Naive thymus-derived CD4-positive, alpha-beta T cell (primary cell): Measurements from ENCODE around the gene ENHO. TPM values are rescaled to one million over a fixed set of nuclear protein-coding genes. Genes with fewer than 3 reads are reported as not detected.
"Not testable (repeated sequence)": the region's sequence is repeated elsewhere in the genome, so short reads cannot be mapped to it uniquely, and the experiment has no call there.

Experiments used
- ATAC-seq: fragments of 150-1000 bp; cut with Tn5 transposase; 2 replicates; pipeline ENCODE4 v1.10.0; 2021; ENCODE audit warnings: mild to moderate bottlenecking, moderate library complexity
- CTCF ChIA-PET: fragments of 350-600 bp; sonication (Branson Sonifier 250); formaldehyde crosslinking; loops from one replicate; lab custom pipeline; 2021; ENCODE audit warnings: antibody characterized with exemption; lab: Charles Lee
- POLR2A ChIA-PET: fragments of 350-600 bp; sonication (Branson Sonifier 250); formaldehyde crosslinking; loops from one replicate; lab custom pipeline; 2021; ENCODE audit warnings: antibody characterized with exemption, inconsistent platforms; lab: Charles Lee
- DNase-seq, 9 donors: peaks; one replicate each; pipeline versions ENCODE4 v3.0.0 to v3.0.0-alpha.2; 2020 to 2022; ENCODE audit warnings: mixed read lengths in 1 of 9
- H3K27ac ChIP-seq: one replicate; pipeline ENCODE4 v1.7.0; 2013; ENCODE audit warnings: mild to moderate bottlenecking, low read depth, low read length, moderate library complexity
- H3K27me3 ChIP-seq, 2 donors: one replicate each; pipeline ENCODE4 v1.7.0; 2013; ENCODE audit warnings: low read length in 2 of 2, mild to moderate bottlenecking in 2 of 2, moderate library complexity in 2 of 2; ENCODE audit not compliant: control insufficient read depth in 2 of 2, insufficient read depth in 2 of 2
- H3K36me3 ChIP-seq, 3 experiments: 1 replicate in 2 of 3; 2 replicates in 1 of 3; pipeline ENCODE4 v1.7.0; 2013; ENCODE audit warnings: low read length in 3 of 3, mild to moderate bottlenecking in 3 of 3, moderate library complexity in 1 of 3; ENCODE audit not compliant: insufficient read depth in 3 of 3, control insufficient read depth in 2 of 3
- H3K4me1 ChIP-seq, 2 donors: one replicate each; pipeline ENCODE4 v1.7.0; 2013; ENCODE audit warnings: low read length in 2 of 2, mild to moderate bottlenecking in 2 of 2, moderate library complexity in 1 of 2; ENCODE audit not compliant: control insufficient read depth in 2 of 2, insufficient read depth in 2 of 2
- H3K4me3 ChIP-seq: 2 replicates; pipeline ENCODE4 v1.7.0; 2013; ENCODE audit warnings: mild to moderate bottlenecking, low read length
- H3K9me3 ChIP-seq, 3 experiments: 1 replicate in 2 of 3; 2 replicates in 1 of 3; pipeline ENCODE4 v1.7.0; 2013; ENCODE audit warnings: low read length in 3 of 3; ENCODE audit not compliant: control insufficient read depth in 2 of 3
- H3K27ac Mint-ChIP-seq, 9 donors: one replicate each; pipeline ENCODE4 v1.8.0; 2020 to 2022; ENCODE audit warnings: mixed read lengths in 9 of 9, mild to moderate bottlenecking in 8 of 9, moderate library complexity in 5 of 9, inconsistent platforms in 2 of 9
- H3K27me3 Mint-ChIP-seq, 5 donors: one replicate each; pipeline ENCODE4 v1.8.0; 2021 to 2022; ENCODE audit warnings: mixed read lengths in 5 of 5, mild to moderate bottlenecking in 1 of 5
- H3K36me3 Mint-ChIP-seq, 5 donors: one replicate each; pipeline ENCODE4 v1.8.0; 2020 to 2022; ENCODE audit warnings: mixed read lengths in 5 of 5, mild to moderate bottlenecking in 3 of 5, inconsistent platforms in 1 of 5
- H3K4me1 Mint-ChIP-seq, 7 donors: one replicate each; pipeline ENCODE4 v1.8.0; 2020 to 2022; ENCODE audit warnings: mixed read lengths in 7 of 7, mild to moderate bottlenecking in 3 of 7, inconsistent platforms in 1 of 7
- H3K4me3 Mint-ChIP-seq, 10 donors: one replicate each; pipeline ENCODE4 v1.8.0; 2020 to 2022; ENCODE audit warnings: mild to moderate bottlenecking in 10 of 10, mixed read lengths in 10 of 10, moderate library complexity in 6 of 10, inconsistent platforms in 2 of 10
- H3K9me3 Mint-ChIP-seq, 11 donors: one replicate each; pipeline ENCODE4 v1.8.0; 2020 to 2022; ENCODE audit warnings: mixed read lengths in 11 of 11, mild to moderate bottlenecking in 4 of 11, inconsistent platforms in 1 of 11, moderate library complexity in 1 of 11
- intact Hi-C, 2 donors: fragments of 100-400 bp; cut with micrococcal nuclease; formaldehyde crosslinking; loops; one replicate each; pipeline ENCODE4 v1.15.1; 2023
- polyA plus RNA-seq, 2 donors: library from polyadenylated mRNA; unstranded; fragments of 300-500 nt; fragmentation: Illumina TruSeq; gene quantifications; one replicate each; pipeline ENCODE4 v1.2.3, GENCODE V29; 2021
- total RNA-seq, 6 experiments: library from RNA in 5 of 6; stranded (reverse) in 5 of 6; gene quantifications; 1 replicate in 5 of 6; 2 replicates in 1 of 6; pipeline ENCODE4 v1.2.3 and lab custom pipeline; 2021 to 2026

Gene ENHO
- total and polyA plus RNA-seq, 7 experiments from 2014 or later, result 0.21 to 1.9 (median 0.56) TPM; not detected in 4

GRCh38 chr9:34536685-34537084, 13.9 kb upstream of the ENHO start:
- Mint-ChIP-seq H3K27ac (no peak overlapping the region), H3K36me3 (no peaks in the 10 kb centered on the region), H3K4me1 (no peaks in the 10 kb centered on the region), H3K27me3 (peaks cover 13 to 45% (median 25%) of the 10 kb centered on the region in 5 donors), H3K9me3 (peaks cover 0 to 5% (median 0%) of the 10 kb centered on the region in 11 donors), H3K4me3 (no peak overlapping the region)
- ChIA-PET CTCF (interaction anchor here (0.6 to 0.7 kb wide), 2 partner anchors 49 to 54 kb away, joined by 3 to 4 read pairs; no protein-coding TSS in a partner anchor), POLR2A (interaction anchor here (0.8 kb wide), 1 partner anchor 61 kb away, joined by 3 read pairs; no protein-coding TSS in a partner anchor)
- no peak for ATAC-seq
- intact Hi-C loops, result no loop called here
- no peak overlapping the region for H3K4me3 ChIP-seq
- H3K27me3 ChIP-seq, result no peaks in the 10 kb centered on the region
- H3K4me1 ChIP-seq, result no peaks in the 10 kb centered on the region
- H3K9me3 ChIP-seq, result no peaks in the 10 kb centered on the region
- H3K27ac ChIP-seq, result no peak overlapping the region
- no peaks in the 10 kb centered on the region for H3K36me3 ChIP-seq
- no peak for DNase-seq

- H3K4me1 Mint-ChIP-seq, H3K36me3 Mint-ChIP-seq, H3K9me3 ChIP-seq, H3K27me3 ChIP-seq, POLR2A ChIA-PET, CTCF ChIA-PET, H3K4me3 ChIP-seq, ATAC-seq, H3K27ac Mint-ChIP-seq, H3K9me3 Mint-ChIP-seq, H3K36me3 ChIP-seq, intact Hi-C loops, H3K4me3 Mint-ChIP-seq, H3K4me1 ChIP-seq, DNase-seq, H3K27ac ChIP-seq: not testable (repeated sequence)
- peaks cover 22 to 57% (median 46%) of the 10 kb centered on the region in 5 donors for H3K27me3 Mint-ChIP-seq
These were observed 9.3 kb upstream of the ENHO start for GRCh38 chr9:34532041-34532440.

- peaks cover 7 to 10% of the 10 kb centered on the region in 2 donors for H3K4me1 ChIP-seq
- peaks cover 0 to 4% (median 0%) of the 10 kb centered on the region in 11 donors for H3K9me3 Mint-ChIP-seq
- no peak overlapping the region for H3K27ac ChIP-seq
- no peaks in the 10 kb centered on the region for H3K9me3 ChIP-seq
- no peak overlapping the region for H3K4me3 ChIP-seq
- intact Hi-C loops, result loop anchor here (10.0 kb wide), 3 partner anchors 201 to 711 kb away; partner anchors contain the start of genes DNAJB5 (in 1 of the 2), KIF24 (in 1 of the 2), NUDT2 (in 1 of the 2) and UBE2R2 (in 1 of the 2)
- ATAC-seq, result no peak
- H3K4me1 Mint-ChIP-seq, result peaks cover 5 to 19% (median 10%) of the 10 kb centered on the region in 7 donors
- POLR2A ChIA-PET, result no interaction called here
- DNase-seq, result no peak
- H3K27me3 Mint-ChIP-seq, result peaks cover 13 to 64% (median 22%) of the 10 kb centered on the region in 5 donors
- no peaks in the 10 kb centered on the region for H3K36me3 ChIP-seq
- H3K27me3 ChIP-seq, result no peaks in the 10 kb centered on the region
- no peak overlapping the region for H3K4me3 Mint-ChIP-seq
- no peaks in the 10 kb centered on the region for H3K36me3 Mint-ChIP-seq
- H3K27ac Mint-ChIP-seq, result no peak overlapping the region
- CTCF ChIA-PET, result no interaction called here
These were observed 3.2 kb upstream of the ENHO start for GRCh38 chr9:34526026-34526425.

- ChIA-PET POLR2A (interaction anchor here (0.6 to 1.3 kb wide), 3 partner anchors 96 to 333 kb away, joined by 3 to 4 read pairs (median 3); partner anchors contain the start of gene DCTN3), CTCF (no interaction called here)
- intact Hi-C loops, result loop anchor here (5.0 to 10.0 kb wide), 5 partner anchors 88 to 1262 kb away; partner anchors contain the start of genes BAG1 (in 1 of the 2), DNAJB5 (in 1 of the 2), KIF24 (in 1 of the 2) and NUDT2 (in 1 of the 2)
These were observed 1.6 kb upstream of the ENHO start for GRCh38 chr9:34524349-34524748.

GRCh38 chr9:34522091-34522887, 501 bp downstream of the ENHO start:
- CTCF ChIA-PET, result no interaction called here
- peaks cover 5 to 19% (median 10%) of the 10 kb centered on the region in 7 donors for H3K4me1 Mint-ChIP-seq
- POLR2A ChIA-PET, result no interaction called here
- peaks cover 0 to 53% (median 8%) of the 10 kb centered on the region in 5 donors for H3K27me3 Mint-ChIP-seq
- ATAC-seq (no peak), DNase-seq (peak in 2 of 9 donors; percentile 13 to 28)
- H3K27me3 ChIP-seq, result no peaks in the 10 kb centered on the region
- no peaks in the 10 kb centered on the region for H3K9me3 Mint-ChIP-seq
- peak overlapping the region; percentile 51 for H3K4me3 ChIP-seq
- H3K9me3 ChIP-seq, result no peaks in the 10 kb centered on the region
- intact Hi-C loops, result loop anchor here (2.0 to 10.0 kb wide), 8 partner anchors 90 to 1260 kb away; partner anchors contain the start of genes RPP25L (in 2 of the 2), BAG1 (in 1 of the 2), DNAJB5 (in 1 of the 2) and KIF24 (in 1 of the 2)
- no peaks in the 10 kb centered on the region for H3K36me3 Mint-ChIP-seq
- peak overlapping the region; percentile 54 for H3K27ac ChIP-seq
- peak overlapping the region; percentile 70 to 83 (median 78) for H3K4me3 Mint-ChIP-seq
- H3K36me3 ChIP-seq, result no peaks in the 10 kb centered on the region
- peaks cover 7 to 10% of the 10 kb centered on the region in 2 donors for H3K4me1 ChIP-seq
- peak overlapping the region in 6 of 9 donors; percentile 18 to 79 (median 64) for H3K27ac Mint-ChIP-seq

More at GRCh38 chr9:34524349-34524748, 1.6 kb upstream of the ENHO start:
- Histone ChIP-seq H3K4me3 (no peak overlapping the region), H3K9me3 (no peaks in the 10 kb centered on the region), H3K4me1 (peaks cover 7 to 10% of the 10 kb centered on the region in 2 donors), H3K27me3 (no peaks in the 10 kb centered on the region), H3K36me3 (no peaks in the 10 kb centered on the region), H3K27ac (no peak overlapping the region)
- Mint-ChIP-seq H3K27me3 (peaks cover 3 to 53% (median 9%) of the 10 kb centered on the region in 5 donors), H3K9me3 (no peaks in the 10 kb centered on the region), H3K4me1 (peaks cover 5 to 19% (median 10%) of the 10 kb centered on the region in 7 donors), H3K27ac (no peak overlapping the region), H3K4me3 (peak overlapping the region in 1 of 10 donors; percentile 61), H3K36me3 (no peaks in the 10 kb centered on the region)
- no peak for DNase-seq
- ATAC-seq, result no peak

- ATAC-seq, result no peak
- ChIA-PET POLR2A (no interaction called here), CTCF (no interaction called here)
- intact Hi-C loops, result loop anchor here (2.0 to 10.0 kb wide), 8 partner anchors 91 to 1259 kb away; partner anchors contain the start of genes RPP25L (in 2 of the 2), BAG1 (in 1 of the 2), DNAJB5 (in 1 of the 2) and KIF24 (in 1 of the 2)
- H3K36me3 ChIP-seq, result no peaks in the 10 kb centered on the region
- H3K36me3 Mint-ChIP-seq, result no peaks in the 10 kb centered on the region
- peaks cover 5 to 19% (median 10%) of the 10 kb centered on the region in 7 donors for H3K4me1 Mint-ChIP-seq
- peak overlapping the region in 4 of 10 donors; percentile 13 to 63 (median 42) for H3K4me3 Mint-ChIP-seq
- peaks cover 7 to 10% of the 10 kb centered on the region in 2 donors for H3K4me1 ChIP-seq
- no peaks in the 10 kb centered on the region for H3K27me3 ChIP-seq
- H3K9me3 ChIP-seq, result no peaks in the 10 kb centered on the region
- H3K27me3 Mint-ChIP-seq, result peaks cover 0 to 51% (median 8%) of the 10 kb centered on the region in 5 donors
- DNase-seq, result no peak
- no peak overlapping the region for H3K27ac Mint-ChIP-seq
- no peak overlapping the region for H3K4me3 ChIP-seq
- no peaks in the 10 kb centered on the region for H3K9me3 Mint-ChIP-seq
- no peak overlapping the region for H3K27ac ChIP-seq
These were observed 1.3 kb downstream of the ENHO start for GRCh38 chr9:34521406-34522045.
